Measurements from ENCODE around the gene CMTM8. TPM values are rescaled to one million over a fixed set of nuclear protein-coding genes. Genes with fewer than 3 reads are reported as not detected.

The CMTM8 gene
- total and polyA plus RNA-seq, 9 donors: 0.48 to 9.9 (median 2.1) TPM

GRCh38 chr3:32391643-32392535 is 153.4 kb downstream of the CMTM8 start, which contains the start of gene CMTM7:
Gene CMTM7, plus strand, starts transcription at chr3:32391853. Its CDS starts 54 bp downstream, at chr3:32391907.
- 0 to 1% (median 0%) methylated on average over 64 to 107 of the region's 107 CpGs for WGBS, 3 donors
- intact Hi-C loops (cut with DNase I): no loop called here
- Histone ChIP-seq H3K4me3 (peak within 1 kb of the TSS; percentile 66), H3K27me3 (no peaks in the 10 kb centered on the region), H3K27ac (peak within 1 kb of the TSS; percentile 13 to 27), H3K4me1 (ENCODE audit: insufficient read depth) (peaks cover 6% of the 10 kb centered on the region), H3K9me3 (no peaks in the 10 kb centered on the region), H3K36me3 (no peaks in the 10 kb centered on the region)
- peak; percentile 35 to 72 (median 52) for DNase-seq
- TF ChIP-seq POLR2A (IDR thresholded peaks at IDR 0.05) (peak; percentile 45), EP300 (IDR thresholded peaks at IDR 0.05) (no peak)

GRCh38 chr3:32392536-32393302 is 154.2 kb downstream of the CMTM8 start:
- DNase-seq: peak; percentile 42 to 62 (median 51)

GRCh38 chr3:32395496-32395895 is 157.0 kb downstream of the CMTM8 start:
- H3K27me3 ChIP-seq: no peaks in the 10 kb centered on the region
- no peak overlapping the region for H3K27ac ChIP-seq
- WGBS, 3 donors: 43 to 47% (median 46%) methylated on average over 2 of the region's 2 CpGs
- peaks cover 7% of the 10 kb centered on the region for H3K4me1 ChIP-seq (ENCODE audit: insufficient read depth)
- TF ChIP-seq POLR2A (IDR thresholded peaks at IDR 0.05) (no peak), CTCF (IDR thresholded peaks at IDR 0.05) (no peak), EP300 (IDR thresholded peaks at IDR 0.05) (no peak)
- H3K9me3 ChIP-seq: no peaks in the 10 kb centered on the region
- no peak overlapping the region for H3K4me3 ChIP-seq
- intact Hi-C loops (cut with DNase I): no loop called here
- no peaks in the 10 kb centered on the region for H3K36me3 ChIP-seq
- no peak for DNase-seq

More at GRCh38 chr3:32392536-32393302, 154.2 kb downstream of the CMTM8 start:
- WGBS, 3 donors: 23 to 24% (median 24%) methylated on average over 18 of the region's 18 CpGs
- Histone ChIP-seq H3K27me3 (no peaks in the 10 kb centered on the region), H3K27ac (peak overlapping the region; percentile 13 to 27), H3K4me1 (ENCODE audit: insufficient read depth) (peaks cover 6% of the 10 kb centered on the region), H3K36me3 (no peaks in the 10 kb centered on the region), H3K4me3 (peak overlapping the region; percentile 66), H3K9me3 (no peaks in the 10 kb centered on the region)
- TF ChIP-seq CTCF (IDR thresholded peaks at IDR 0.05): no peak
- TF ChIP-seq EP300 (IDR thresholded peaks at IDR 0.05): no peak
- TF ChIP-seq POLR2A (IDR thresholded peaks at IDR 0.05): no peak
- intact Hi-C loops (cut with DNase I): no loop called here

DNA sequence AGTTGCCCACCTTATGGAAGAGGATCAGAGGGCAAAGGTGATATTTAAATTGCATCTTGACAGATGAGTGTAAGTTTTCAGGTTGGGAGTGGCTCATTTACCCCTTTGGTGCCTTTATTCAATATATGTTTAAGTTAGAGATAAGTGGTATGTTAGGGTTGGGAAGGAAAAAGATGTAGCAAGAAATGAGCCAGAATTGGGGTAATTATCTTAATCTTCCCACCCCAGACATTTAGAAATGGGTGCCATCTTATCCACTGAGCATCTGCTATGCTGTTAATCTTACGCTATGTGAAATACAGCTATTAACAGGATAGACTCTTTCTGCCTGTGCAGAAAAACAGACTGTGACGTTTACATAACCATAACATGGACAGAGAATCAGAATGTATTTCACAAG is 159.5 kb downstream of the CMTM8 start:
- H3K4me1 ChIP-seq (ENCODE audit: insufficient read depth): peaks cover 3% of the 10 kb centered on the region
- H3K9me3 ChIP-seq: no peaks in the 10 kb centered on the region
- no peaks in the 10 kb centered on the region for H3K27me3 ChIP-seq
- H3K36me3 ChIP-seq: no peaks in the 10 kb centered on the region
- no peak overlapping the region for H3K27ac ChIP-seq
- no peak for DNase-seq
- TF ChIP-seq EP300 (IDR thresholded peaks at IDR 0.05) (no peak), POLR2A (IDR thresholded peaks at IDR 0.05) (no peak), CTCF (IDR thresholded peaks at IDR 0.05) (no peak)
- WGBS, 3 donors: 48 to 67% (median 63%) methylated on average over 2 of the region's 2 CpGs
- intact Hi-C loops (cut with DNase I): no loop called here
- H3K4me3 ChIP-seq: no peak overlapping the region
